C4-2B (cell line): Measurements from ENCODE around the gene ZNF341.
A peak's percentile ranks its signal among the peaks of the same experiment; 100 is the strongest.

Source experiments
- CTCF ChIP-seq: fragments of 450-650 bp; conservative IDR thresholded peaks from 2 replicates; pipeline ENCODE4 v1.5.1; 2017; ENCODE audit warnings: mild to moderate bottlenecking
- ZFX ChIP-seq: fragments of 450-650 bp; IDR thresholded peaks from 2 replicates; pipeline ENCODE4 v1.6.1; 2017

- TF ChIP-seq CTCF (no peak), ZFX (peak; percentile 57; the same call in 1 of the 2 replicates)
Observed at GRCh38 chr20:33685328-33686099, 46.3 kb upstream of the ZNF341 start.
